HL-60 (cell line): Measurements from ENCODE around the gene MYO1A.

Source experiments
- SPI1 ChIP-seq: IDR thresholded peaks from 2 replicates; pipeline ENCODE4 v1.6.1; 2012; ENCODE audit warnings: low read depth, mild to moderate bottlenecking, borderline replicate concordance
- TF ChIP-seq, protein P1 (sequence below): IDR thresholded peaks from one replicate; pipeline ENCODE4 v1.5.1; 2011; ENCODE audit warnings: low read length, control low read depth, inconsistent platforms; ENCODE audit not compliant: insufficient read depth

DNA sequence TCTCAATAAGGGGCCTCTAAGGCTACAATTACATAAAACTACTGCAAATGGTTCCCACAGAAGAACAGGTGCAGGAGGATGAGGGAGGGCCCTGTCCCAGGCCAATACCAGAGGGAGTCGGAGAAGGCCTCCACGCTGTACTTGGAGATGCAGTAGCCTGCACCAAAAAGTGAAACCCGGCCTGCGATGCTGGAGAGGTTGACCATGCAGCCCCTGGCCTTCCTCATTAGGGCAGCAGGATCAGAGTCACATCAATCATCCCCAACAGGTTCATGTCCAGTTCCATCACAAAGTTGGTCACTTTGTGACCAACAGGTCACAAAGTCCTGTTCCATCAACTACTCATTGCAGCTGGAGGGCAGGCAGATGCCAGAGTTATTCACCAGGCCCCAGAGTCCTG is 66.5 kb downstream of the MYO1A start:
- TF ChIP-seq, protein P1, sequence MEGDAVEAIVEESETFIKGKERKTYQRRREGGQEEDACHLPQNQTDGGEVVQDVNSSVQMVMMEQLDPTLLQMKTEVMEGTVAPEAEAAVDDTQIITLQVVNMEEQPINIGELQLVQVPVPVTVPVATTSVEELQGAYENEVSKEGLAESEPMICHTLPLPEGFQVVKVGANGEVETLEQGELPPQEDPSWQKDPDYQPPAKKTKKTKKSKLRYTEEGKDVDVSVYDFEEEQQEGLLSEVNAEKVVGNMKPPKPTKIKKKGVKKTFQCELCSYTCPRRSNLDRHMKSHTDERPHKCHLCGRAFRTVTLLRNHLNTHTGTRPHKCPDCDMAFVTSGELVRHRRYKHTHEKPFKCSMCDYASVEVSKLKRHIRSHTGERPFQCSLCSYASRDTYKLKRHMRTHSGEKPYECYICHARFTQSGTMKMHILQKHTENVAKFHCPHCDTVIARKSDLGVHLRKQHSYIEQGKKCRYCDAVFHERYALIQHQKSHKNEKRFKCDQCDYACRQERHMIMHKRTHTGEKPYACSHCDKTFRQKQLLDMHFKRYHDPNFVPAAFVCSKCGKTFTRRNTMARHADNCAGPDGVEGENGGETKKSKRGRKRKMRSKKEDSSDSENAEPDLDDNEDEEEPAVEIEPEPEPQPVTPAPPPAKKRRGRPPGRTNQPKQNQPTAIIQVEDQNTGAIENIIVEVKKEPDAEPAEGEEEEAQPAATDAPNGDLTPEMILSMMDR: no peak
- no peak for TF ChIP-seq SPI1
